ENCODE results near the gene WFDC8. TPM values are rescaled to one million over a fixed set of nuclear protein-coding genes. Genes with fewer than 3 reads are reported as not detected.

Gene WFDC8
- polyA plus RNA-seq, 5 donors = 0.12 TPM; not detected in 4

DNA sequence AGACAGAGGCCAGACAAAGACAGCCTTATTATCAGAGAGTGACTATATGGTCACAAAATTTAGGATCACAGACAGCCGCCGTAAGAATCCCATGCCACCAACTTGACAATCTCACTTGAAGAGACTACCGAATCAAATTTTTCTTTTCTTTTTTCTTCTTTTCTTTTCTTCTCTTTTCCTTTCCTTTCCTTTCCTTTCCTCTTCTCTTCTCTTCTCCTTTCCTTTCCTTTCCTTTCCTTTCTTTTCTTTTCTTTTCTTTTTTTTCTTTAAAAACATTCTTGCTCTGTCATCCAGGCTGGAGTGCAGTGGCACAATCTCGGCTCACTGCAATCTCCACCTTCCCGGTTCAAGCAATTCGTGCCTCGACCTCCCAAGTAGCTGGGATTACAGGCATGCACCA lies 30.7 kb downstream of the WFDC8 start:
- DNase-seq = no peak

DNA sequence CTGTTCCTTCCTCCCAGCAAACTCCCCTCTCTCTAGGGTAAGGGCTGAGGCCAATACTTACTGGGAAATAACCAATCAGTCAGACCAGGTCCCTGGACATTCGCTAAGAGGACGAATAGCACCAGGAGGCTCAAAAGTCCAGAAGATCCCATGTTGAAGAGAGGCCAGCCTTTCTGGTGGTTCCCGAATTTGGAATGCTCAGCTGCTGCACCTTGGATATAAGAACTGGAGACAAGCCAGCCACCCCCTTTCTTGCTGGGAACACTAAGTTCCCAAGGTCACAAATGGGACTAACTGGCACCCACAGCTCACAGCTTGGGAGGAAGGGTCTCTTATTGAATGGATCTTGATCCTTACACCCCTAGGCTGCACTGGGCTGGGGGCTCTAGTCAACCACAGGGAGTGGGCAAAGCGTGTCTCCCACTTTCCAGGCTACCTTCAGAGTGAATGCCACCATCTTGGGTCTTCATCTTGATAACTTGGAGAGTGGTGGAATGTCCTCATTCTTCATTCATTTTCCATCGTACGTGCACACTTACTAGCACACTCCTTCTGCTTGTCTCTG lies 31.8 kb downstream of the WFDC8 start, which contains the start of gene EPPIN:
TSS of gene EPPIN (minus strand) at position 196 of the 565 bp plus-strand sequence. CDS start at position 152, 44 bp downstream.
- DNase-seq = no peak

DNA sequence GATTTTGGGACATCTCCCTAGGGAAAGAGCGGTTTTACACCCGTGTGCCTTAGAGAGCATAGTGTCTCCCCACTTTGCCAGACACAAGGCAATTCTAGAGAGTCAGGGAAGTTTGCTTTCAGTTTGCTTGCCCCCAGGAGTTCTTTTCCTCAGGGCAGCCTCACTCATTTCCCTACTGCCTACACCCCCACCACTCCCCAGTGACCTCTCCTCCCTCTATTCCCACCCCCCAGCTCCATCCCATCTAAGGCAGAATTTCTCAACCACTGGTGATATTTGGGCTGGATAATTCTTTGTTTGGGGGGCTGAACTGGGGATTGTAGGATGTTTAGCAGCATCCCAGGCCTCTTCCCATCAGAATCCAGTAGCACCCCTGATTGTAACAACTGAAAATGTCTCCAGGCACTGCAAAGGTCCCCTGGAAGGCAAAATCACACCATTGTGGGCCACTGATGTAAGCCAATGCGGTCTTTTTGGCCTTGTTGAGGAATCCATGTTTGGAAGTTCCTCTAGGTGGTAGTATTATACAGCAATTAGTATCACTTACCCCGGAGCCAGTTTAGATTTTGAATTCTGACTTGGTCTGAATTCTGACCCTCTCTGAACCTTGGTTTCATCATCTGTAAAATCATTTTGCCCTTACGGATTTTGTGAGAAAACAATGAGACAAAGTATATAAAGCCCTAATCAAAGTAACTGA lies 33.2 kb downstream of the WFDC8 start:
- DNase-seq = peak in 1 of 2 donors; percentile 8

DNA sequence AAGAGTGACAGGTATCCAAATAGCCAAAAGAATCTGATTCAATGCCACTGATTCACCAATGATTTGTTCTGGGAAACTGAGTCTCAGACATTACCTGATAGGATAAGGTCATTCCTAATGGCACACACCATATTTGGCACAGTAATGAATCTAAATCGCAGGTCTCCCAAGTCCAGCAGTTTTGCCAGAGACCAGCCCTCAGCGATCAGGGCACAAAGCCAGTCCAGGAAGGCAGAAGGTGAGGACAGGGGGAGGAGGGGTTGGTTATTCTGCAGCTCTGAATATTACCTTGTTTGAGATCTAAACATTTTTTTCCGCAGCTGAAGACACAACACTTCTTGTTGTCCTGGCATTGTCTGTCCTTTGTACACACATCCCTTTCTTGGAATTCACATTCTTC lies 33.7 kb downstream of the WFDC8 start:
- DNase-seq = no peak

DNA sequence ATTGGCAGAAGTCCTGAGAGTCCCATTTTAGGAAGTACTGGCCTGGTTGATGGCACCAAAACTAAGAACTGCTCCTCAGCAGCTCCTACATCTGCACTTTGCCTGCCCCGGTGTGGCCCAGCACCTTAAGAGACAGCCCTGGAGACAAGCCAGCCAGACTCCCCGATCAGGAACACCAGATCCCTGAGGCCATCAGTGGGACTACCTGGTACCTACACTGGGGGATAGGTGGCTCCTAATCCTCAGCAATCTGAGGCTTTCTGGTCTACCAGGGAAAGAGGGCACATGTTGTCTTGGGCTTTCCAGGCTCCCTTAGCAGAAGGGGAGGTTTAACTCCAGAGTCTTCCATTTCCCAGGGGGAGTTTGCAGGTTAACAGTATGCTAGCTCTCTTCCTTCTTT lies 39.7 kb downstream of the WFDC8 start, which contains the start of gene WFDC6:
TSS of gene WFDC6 (minus strand) at position 101 of the 400 bp plus-strand sequence. CDS start at position 26, 75 bp downstream.
- no peak for DNase-seq

DNA sequence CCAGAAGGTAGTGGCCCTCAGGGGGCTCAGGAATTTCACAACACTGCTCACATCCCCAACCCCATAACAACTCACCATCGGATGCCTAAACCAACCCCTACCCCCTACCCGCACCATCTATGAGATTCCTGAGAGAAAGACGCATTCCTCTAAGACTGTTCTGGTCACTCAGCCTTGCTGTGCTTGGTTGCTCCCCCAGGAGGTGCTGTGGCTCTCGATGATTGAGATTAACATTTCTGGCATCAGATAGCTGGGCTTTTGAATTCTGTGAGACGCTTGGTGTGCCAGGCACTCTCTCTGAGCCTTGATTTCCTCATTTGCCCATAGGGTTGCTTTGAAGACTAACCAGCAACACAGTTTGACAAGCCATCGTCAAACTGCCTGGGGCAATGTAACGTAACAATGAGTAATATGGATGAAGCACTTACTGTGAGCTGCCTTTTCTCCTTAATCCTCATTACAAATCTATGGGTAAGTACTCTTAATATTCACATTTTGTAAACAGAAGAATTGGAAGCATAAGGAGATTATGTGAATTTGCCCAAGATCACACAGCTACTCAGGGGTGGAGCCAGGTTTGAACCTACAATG lies 40.8 kb downstream of the WFDC8 start:
- DNase-seq = no peak

DNA sequence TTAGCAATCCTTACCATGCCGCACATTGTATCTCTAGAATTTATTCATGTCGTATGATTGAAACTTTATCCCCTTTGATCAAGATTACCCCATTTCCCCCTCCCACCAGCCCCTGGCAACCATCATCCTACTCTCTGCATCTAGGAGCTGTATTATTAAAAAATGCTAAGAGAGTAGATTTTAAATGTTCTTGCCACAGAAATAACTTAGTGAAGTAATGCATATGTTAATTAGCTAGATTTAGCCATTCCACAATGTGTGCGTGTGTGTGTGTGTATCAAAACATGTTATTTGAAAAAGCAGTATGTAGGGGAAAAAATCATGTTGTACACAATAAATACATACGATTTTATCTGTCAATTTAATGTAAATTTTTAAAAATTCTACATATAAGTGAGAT lies 51.8 kb downstream of the WFDC8 start:
- no peak for DNase-seq

DNA sequence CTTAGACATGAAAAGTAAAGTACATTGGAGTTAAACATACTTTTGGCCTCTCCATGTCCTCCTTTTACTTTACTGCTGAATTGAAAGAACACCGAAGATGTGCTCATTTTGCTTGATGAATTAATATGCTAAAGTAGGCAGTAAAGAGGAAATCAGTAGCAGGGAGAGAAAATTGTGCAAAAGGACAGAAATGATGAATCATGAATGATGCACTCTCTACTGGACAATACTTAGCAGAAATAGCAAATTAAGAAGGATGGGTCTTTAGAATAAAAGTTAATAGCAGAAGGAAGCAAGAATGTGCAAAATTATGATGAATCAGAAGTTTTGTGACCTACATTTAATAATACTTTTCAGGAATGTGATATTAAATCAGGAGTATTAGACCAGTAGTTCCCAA lies 55.3 kb downstream of the WFDC8 start:
- no peak for DNase-seq

DNA sequence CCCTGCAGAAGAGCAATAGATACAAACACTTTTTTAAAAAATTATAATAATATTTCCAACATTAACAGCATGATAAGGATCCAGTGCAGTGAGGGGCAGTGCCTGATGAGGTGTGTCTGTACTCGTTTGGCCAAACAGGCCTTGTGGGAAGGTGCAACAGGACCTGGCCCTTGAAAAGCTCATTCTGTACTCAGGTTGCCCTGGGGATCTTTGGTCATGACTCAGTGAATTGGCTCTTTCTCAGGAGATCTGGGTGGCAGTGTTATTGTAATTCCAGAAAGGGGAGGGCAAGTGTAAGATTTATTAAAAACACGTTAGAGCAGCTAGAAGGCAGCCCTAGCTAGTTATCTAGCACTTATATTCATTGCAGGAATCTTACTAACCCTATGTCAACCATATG lies 60.8 kb downstream of the WFDC8 start:
- no peak for DNase-seq

DNA sequence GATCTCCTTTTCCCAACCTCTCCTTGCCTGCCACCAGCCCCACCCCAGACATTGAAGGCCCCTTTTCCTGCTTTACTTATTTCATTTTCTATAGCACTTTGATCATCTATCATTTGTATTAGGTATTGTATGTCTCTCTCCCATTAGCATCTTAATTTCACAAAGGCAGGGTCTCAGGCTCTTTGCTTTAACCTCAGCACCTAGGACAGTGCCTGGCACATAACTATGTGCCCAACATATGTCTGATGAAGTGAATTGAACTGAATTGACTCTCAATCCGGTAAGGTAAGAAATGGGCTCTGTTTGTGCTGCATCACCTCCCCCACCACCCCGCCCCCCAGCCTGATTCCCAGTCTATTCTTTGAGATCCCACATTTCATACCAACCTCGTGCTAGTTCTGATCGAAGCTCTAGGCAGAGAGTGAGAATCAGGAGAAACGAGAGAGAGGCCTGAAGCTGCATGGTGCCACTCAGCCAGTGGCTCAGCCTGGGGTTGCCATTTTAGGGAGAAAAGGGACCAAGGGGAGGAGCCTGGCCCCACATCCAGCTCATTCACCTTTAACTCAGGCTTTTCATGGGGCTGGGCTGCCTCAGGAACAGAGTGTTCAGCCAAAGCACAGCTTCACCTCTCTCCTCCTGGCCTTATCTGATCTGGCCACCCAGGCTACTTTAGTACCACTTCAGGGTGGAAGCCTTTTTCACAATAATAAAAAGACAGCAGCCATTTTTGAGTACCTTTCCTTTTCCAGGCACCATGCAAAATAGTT lies 63.8 kb downstream of the WFDC8 start, which contains the start of gene SPINT3:
TSS of gene SPINT3 (minus strand) at position 476 of the 767 bp plus-strand sequence. CDS start at position 462, 14 bp downstream.
- DNase-seq = no peak

DNA sequence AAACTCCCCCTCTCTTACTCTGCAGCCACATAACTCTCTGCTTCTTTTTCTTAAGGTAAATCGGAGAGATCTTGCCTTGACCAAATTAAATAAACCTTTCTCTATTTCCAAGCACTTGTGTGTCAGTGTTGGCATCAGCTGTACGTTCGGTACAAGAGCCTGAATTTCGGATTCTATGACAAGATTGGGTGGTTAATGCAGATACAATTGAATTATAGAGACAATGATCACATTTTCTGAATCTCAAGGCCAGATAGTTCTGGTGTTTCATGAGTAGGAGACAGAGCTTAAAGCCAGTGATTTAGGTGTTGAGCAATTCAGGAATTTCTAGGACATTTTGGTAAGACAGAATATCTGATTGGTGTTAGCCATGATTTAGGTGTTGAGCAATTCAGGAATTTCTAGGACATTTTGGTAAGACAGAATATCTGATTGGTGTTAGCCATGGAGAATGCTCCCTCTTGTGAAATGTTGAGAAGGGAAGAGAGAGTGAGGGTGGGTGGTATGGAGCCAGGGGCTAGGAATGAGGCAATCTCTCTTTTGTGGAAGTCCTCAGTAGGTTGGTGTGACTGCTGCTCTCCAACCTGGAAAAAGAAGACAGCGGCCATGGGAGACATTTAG lies 68.7 kb downstream of the WFDC8 start:
- DNase-seq = no peak

DNA sequence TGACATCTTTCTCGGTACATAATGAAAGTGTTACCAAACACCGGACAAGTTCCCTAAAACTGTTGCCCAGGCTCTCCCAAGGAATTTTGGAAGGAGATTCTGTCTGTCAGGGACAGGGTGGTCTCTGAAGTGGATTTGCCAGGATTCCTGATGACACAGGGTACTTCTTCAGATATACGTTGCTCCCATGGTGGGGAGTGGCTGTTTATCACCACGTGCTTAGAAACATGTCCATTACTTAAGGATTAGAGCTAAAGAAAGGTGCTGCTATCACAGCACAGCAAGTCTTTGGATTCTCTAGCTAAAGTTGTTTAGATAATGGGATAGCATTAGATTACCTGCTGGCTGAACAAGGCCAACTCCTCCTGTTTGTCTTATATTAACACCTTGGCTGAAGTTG lies 70.0 kb downstream of the WFDC8 start:
- DNase-seq = no peak

DNA sequence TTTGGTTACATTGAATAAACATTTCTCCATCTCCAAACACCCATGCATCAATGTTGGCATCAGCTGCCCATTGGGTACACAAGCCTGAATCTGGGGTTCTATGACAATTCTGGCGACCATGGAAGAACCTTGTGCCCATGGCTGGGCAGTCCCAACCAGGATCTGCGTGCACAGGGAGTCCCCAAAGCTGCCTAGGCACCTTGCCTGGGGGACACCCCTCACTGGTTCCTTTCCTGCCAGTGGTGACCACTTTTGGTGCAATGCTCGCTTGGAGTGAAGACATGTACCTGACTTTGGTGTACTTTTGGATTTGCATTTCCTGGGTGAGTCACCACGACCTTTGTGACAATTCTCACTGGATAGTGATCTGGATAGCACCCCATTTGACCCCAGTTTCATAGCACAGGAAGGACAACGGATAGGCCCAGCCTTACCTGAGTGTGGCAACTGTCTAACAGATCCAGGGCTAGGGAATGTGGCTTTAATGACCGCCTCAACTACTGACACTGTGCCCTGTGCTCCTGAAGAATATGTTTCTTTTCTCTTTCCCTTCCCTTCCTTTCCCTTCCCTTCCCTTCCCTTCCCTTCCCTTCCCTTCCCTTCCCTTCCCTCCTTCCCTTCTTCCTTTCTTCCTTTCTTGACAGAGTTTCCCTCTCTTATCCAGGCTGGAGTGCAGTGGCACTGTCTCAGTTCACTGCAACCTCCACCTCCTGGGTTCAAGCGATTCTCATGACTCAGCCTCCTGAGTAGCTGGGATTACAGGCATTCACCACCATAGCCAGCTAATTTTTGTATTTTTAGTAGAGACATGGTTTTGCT lies 70.8 kb downstream of the WFDC8 start:
- DNase-seq = no peak

DNA sequence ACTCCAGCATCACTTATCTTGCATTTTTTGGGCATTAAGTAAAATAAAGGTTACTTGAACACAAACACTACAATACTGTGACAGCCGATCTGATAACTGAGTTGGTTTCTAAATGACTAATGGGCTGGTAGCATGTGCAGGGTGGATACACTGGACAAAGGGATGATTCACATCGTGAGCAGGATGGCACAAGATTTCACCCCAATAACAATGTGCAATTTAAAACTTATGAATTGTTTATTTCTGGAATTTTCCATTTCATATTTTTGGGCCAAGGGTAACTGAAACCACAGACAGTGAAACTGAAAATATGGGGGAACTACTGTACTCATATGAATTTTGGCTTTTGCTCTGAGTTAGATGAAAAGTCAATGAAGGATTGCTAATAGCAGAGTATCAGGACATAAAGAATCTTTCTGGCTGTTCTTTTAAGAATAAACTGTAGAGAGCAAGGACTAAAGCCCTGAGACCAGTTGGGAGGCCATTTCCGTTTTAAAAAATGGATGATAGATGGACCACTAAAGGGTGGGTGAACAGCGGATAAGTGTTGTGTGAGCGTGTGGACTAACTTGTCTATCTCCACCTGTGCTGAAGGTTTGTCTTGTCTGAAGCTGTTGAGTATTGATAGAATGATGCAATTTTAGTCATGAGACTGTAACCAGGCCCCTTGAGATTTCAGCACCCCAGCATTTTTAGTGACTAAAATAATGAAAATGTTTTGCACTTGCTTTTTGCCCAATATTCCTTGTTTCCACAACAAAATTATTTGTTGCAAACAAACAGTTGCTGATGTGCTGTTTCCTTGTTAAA lies 71.9 kb downstream of the WFDC8 start:
- no peak for DNase-seq

DNA sequence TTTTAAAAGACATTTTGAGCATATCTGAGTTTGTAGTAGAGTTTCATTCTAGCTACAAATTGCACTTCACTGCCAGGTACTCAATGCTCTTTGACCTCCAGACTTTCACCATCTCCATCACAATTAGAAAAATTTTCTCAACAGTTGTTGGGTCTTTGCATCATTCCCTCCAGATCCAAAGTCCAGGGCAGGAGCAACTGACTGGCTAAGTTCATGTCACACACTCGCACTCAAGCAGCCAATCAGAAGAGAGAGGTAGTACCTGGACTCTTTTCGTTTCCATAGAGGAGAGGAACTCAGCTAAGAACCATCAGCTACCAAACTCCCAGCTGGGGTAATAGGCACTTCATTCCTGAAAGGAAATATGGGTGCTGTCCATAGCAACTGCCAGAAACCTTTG lies 72.7 kb downstream of the WFDC8 start:
- DNase-seq = no peak

DNA sequence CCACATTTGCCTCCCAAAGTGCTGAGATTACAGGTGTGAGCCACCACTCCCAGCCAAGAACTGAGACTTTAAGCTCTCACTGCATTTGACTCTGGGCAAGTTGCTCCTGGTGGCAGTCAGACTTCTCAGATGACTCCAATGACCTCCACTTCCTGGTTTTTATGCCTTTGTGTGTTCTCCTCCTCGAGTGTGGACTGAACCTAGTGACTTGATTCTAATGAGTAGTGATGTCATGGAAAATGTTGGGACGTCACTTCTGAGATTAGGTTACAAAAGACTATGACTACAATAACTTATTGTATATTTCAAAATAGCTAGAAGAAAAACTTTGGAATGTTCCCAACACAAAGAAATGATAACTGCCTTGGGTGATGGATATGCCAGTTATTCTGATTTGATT lies 75.7 kb downstream of the WFDC8 start:
- DNase-seq = no peak

DNA sequence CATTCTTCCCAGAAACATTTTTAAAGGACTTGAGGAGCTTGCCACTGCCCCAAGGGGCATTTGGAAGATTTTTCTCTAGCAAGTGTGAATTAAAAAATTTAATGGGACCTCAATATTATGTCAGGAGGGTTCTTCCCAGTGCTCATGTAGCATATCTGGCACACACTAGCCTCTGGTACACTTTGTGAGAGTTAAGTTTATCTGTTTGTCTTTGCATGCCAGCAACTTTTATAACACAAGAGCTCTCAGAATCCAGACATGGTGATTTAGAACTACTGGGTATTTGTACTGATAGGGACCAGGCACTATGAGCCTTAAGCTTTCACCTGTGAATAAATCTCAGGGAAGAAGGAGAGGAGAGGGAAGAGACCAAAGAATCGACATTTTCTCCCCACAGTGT lies 76.5 kb downstream of the WFDC8 start:
- DNase-seq = no peak

All from right lung (tissue), 5 donors.